H54 (cell line): ENCODE measurements around the gene CCNB2.
"Not testable (repeated sequence)": the region's sequence is repeated elsewhere in the genome, so short reads cannot be mapped to it uniquely, and the experiment has no call there.

Source experiments
- DNase-seq: peaks from one replicate; pipeline ENCODE4 v3.0.0; 2011; ENCODE audit warnings: low spot score, mixed read lengths; ENCODE audit not compliant: insufficient read length
- FAIRE-seq: peaks from 3 replicates; lab custom pipeline; 2011; peaks lifted over from hg19 to GRCh38; lab: Jason Lieb, UNC
- POLR2A ChIP-seq: IDR thresholded peaks from 2 replicates; pipeline ENCODE4 v1.6.1; 2011; ENCODE audit warnings: low read depth, mild to moderate bottlenecking, low read length

The CCNB2 gene

DNA sequence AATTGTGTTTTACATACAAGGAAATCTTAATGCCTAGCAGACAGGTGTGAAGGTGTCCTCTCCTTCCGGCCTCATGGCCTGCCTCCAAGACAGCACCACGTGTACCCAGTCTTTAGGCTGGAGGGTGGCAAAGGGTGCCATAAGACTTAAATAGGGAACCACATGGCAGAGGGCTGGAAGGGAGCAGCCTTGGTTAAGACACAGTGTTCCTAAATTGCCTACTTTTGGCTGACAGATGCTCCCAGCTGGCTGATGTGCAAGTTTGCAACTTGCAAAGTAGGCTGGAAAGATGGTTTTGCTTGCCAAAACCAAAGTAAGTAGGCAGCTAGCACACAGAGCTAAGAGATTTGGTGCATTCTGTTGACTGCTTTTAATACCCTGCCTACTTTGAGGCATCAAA, 45.2 kb downstream of the CCNB2 start:
- DNase-seq (no peak), FAIRE-seq (no peak)
- TF ChIP-seq POLR2A = no peak

- FAIRE-seq (no peak), DNase-seq (no peak)
- TF ChIP-seq POLR2A = no peak
Measured at GRCh38 chr15:59152694-59153450, 47.9 kb downstream of the CCNB2 start.

DNA sequence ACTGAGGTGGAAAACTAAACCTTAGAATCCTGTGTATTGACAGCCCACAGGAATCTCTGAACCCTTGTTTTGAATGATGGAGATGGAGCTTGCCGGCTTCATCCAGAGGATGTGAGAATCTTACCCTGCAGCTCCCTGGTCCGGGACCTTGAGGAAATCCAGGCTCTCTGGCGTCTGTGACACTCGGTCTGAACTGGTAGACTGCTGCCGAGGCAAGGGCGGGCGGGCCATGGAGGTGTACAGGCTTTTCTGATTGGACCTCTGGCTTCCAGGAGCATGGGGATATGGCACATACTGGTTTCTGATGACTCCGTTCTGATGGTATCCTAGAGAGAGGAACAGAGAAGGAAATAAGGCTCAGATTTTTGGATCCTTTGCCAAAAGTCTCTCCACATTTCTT, 48.5 kb downstream of the CCNB2 start:
- no peak for DNase-seq
- TF ChIP-seq POLR2A = no peak
- no peak for FAIRE-seq

- DNase-seq = no peak
- FAIRE-seq = no peak
- no peak for TF ChIP-seq POLR2A
Measured at GRCh38 chr15:59154243-59154642, 49.3 kb downstream of the CCNB2 start.

- no peak for TF ChIP-seq POLR2A
Measured at GRCh38 chr15:59155431-59155830, 50.5 kb downstream of the CCNB2 start.

GRCh38 chr15:59157396-59157795, 52.5 kb downstream of the CCNB2 start:
- DNase-seq = no peak
- no peak for TF ChIP-seq POLR2A
- no peak for FAIRE-seq

More at GRCh38 chr15:59155431-59155830, 50.5 kb downstream of the CCNB2 start:
- FAIRE-seq (no peak), DNase-seq (no peak)

DNA sequence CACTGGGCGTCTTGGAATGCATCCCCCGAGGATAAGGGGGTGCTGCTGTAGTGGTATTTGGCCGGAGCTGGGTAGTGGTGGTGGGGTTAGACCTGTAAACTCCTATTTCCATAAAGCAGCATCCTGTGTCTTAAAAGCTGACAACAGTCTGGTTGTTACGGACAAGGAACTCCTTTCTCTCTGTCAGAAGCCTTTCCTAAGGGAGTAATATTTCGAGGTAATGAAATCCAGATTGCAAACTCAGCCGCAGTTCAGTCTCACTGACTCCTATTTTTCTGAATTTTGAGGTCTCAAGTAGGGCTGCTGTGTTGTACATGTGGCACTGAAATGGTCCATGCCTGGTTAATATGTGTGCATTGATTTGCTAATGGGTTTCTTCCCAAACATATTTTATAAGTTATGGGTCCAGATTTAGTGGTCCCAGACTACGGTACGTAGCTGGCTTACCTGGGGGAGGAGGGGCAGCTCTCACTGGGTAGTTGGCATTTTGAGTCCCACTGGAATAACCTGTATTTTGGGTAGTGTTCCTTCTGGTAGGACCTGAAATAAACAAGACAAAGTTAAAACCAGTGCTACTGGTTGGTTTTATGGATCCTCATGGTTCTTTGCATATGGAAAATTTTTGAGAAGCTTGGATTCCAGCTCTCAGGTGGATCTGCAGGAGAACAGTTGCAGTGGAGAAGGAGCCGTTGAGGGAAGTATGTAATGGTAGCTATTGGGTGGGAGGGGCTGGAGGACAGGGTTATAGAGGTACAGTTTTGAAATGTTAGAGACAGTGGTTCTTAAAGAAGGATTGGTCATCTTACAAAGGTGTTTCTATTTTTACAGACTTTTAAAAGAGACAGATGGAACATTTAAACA, 53.1 kb downstream of the CCNB2 start:
- TF ChIP-seq POLR2A = no peak
- DNase-seq (no peak), FAIRE-seq (no peak)

DNA sequence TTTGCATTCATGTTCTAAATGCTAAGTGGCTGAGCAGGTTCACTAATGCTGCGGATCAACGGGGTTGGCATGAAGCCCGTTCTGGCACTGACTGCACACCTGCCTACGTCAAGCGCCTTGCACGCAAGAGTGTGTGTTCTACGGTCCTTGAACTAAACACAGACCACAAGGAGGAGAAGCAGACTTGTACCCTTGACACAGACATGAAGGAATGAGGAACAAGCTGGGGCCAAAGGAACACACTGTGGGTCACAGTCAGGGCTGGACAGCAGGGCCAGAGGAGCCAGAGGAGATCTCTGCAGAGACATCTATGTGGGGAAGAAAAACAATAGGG, 53.7 kb downstream of the CCNB2 start:
- no peak for DNase-seq
- no peak for FAIRE-seq
- no peak for TF ChIP-seq POLR2A

GRCh38 chr15:59159210-59159609, 54.3 kb downstream of the CCNB2 start:
- FAIRE-seq (no peak), DNase-seq (no peak)
- TF ChIP-seq POLR2A = no peak

- TF ChIP-seq POLR2A = no peak
- DNase-seq (no peak), FAIRE-seq (no peak)
Measured at GRCh38 chr15:59160880-59161593, 56.1 kb downstream of the CCNB2 start.

DNA sequence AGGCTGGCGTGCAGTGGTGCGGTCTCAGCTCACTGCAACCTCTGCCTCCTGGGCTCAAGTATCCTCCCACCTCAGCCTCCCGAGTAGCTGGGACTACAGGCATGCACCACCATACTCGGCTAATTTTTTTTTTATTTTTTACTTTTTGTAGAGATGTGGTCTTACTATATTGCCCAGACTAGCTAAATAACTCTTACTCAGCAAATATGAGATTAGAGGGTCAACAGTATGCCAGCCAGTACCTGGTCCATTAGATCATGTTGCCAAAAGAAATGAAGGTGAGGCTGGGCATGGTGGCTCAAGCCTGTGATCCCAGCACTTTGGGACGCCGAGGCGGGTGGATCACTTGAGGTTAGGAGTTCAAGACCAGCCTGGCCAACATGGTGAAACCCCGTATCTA, 57.1 kb downstream of the CCNB2 start:
- FAIRE-seq, DNase-seq: not testable (repeated sequence)

DNA sequence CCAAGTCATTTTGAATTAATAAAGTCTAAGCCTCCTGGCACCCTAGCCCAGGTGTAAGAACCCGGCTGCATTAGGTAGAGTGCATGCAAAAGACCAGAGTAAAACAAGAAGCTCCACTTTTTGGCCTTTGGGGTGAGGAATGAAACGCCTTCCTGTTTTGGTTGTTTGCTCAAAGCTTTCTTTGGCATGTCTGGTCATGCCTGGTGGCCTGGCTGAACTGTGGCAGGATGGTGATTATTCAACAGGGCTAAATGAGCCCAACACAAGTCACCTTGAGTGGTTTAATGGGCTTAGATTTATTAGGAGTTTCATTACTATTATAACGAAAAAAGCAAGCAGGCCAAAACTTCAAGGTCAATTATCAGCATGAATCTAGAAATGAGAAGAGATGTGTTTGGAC, 60.8 kb downstream of the CCNB2 start:
- no peak for TF ChIP-seq POLR2A
- FAIRE-seq (no peak), DNase-seq (no peak)

- DNase-seq (no peak), FAIRE-seq (no peak)
- no peak for TF ChIP-seq POLR2A
Measured at GRCh38 chr15:59166166-59166565, 61.2 kb downstream of the CCNB2 start.
